Activated T-helper 1 cell treated with Interleukin-2 at 50 U/mL for 16 hours (primary cell): Measurements from ENCODE around the gene CHST13.

Experiments
- DNase-seq: peaks from one replicate; pipeline ENCODE4 v3.0.0-alpha.2; 2020; ENCODE audit warnings: low read depth

CHST13 gene

GRCh38 chr3:126488185-126488584 lies 35.8 kb upstream of the CHST13 start:
- no peak for DNase-seq

GRCh38 chr3:126488886-126489569 lies 34.9 kb upstream of the CHST13 start:
- DNase-seq = no peak

GRCh38 chr3:126490619-126491018 lies 33.3 kb upstream of the CHST13 start:
- DNase-seq = no peak

- DNase-seq = no peak
These were observed 32.5 kb upstream of the CHST13 start for GRCh38 chr3:126491221-126492013.

GRCh38 chr3:126493051-126493450 lies 30.9 kb upstream of the CHST13 start:
- no peak for DNase-seq

- DNase-seq = no peak
These were observed 30.2 kb upstream of the CHST13 start for GRCh38 chr3:126493739-126494138.

- no peak for DNase-seq
These were observed 29.6 kb upstream of the CHST13 start for GRCh38 chr3:126494204-126494969.

- DNase-seq = no peak
These were observed 29.1 kb upstream of the CHST13 start for GRCh38 chr3:126494970-126495230.

GRCh38 chr3:126495786-126496185 lies 28.2 kb upstream of the CHST13 start:
- no peak for DNase-seq

- DNase-seq = no peak
These were observed 26.8 kb upstream of the CHST13 start for GRCh38 chr3:126496894-126497850.

- DNase-seq = no peak
These were observed 26.0 kb upstream of the CHST13 start for GRCh38 chr3:126497956-126498355.

- DNase-seq = no peak
These were observed 25.5 kb upstream of the CHST13 start for GRCh38 chr3:126498461-126498860.

- no peak for DNase-seq
These were observed 25.0 kb upstream of the CHST13 start for GRCh38 chr3:126498929-126499328.

- DNase-seq = no peak
These were observed 24.6 kb upstream of the CHST13 start for GRCh38 chr3:126499401-126499800.

- DNase-seq = no peak
These were observed 23.9 kb upstream of the CHST13 start for GRCh38 chr3:126500016-126500415.

GRCh38 chr3:126501054-126501453 lies 22.9 kb upstream of the CHST13 start:
- DNase-seq = no peak

- DNase-seq = no peak
These were observed 22.2 kb upstream of the CHST13 start for GRCh38 chr3:126501736-126502135.

- DNase-seq = no peak
These were observed 21.3 kb upstream of the CHST13 start for GRCh38 chr3:126502656-126503055.

- DNase-seq = no peak
These were observed 20.3 kb upstream of the CHST13 start for GRCh38 chr3:126503701-126504100.

GRCh38 chr3:126507886-126508285 lies 16.1 kb upstream of the CHST13 start:
- DNase-seq = no peak

- no peak for DNase-seq
These were observed 15.4 kb upstream of the CHST13 start for GRCh38 chr3:126508564-126508964.
